PC-9 (cell line): Measurements from ENCODE around the gene TCEA3. TPM values are rescaled to one million over a fixed set of nuclear protein-coding genes. Genes with fewer than 3 reads are reported as not detected.

Experiments
- BruUV-seq: library from RNA; stranded (reverse); fragments of 400-500 nt; replicated peaks from 2 replicates; lab custom pipeline; 2021; lab: Mats Ljungman, UMichigan
- CTCF ChIA-PET: fragments of 300-600 bp; sonication (Branson Sonifier 250); formaldehyde crosslinking; loops from one replicate; lab custom pipeline; 2022; ENCODE audit warnings: antibody characterized with exemption; lab: Charles Lee
- POLR2A ChIA-PET: fragments of 300-600 bp; sonication (Branson Sonifier 250); formaldehyde crosslinking; loops from one replicate; lab custom pipeline; 2022; ENCODE audit warnings: antibody characterized with exemption; ENCODE audit not compliant: unreplicated experiment; lab: Charles Lee
- DNase-seq, 2 experiments: peaks; one replicate each; pipeline versions ENCODE4 v3.0.0 to v3.0.0-alpha.2; 2015 to 2022; ENCODE audit warnings: mixed read lengths in 1 of 2
- H2AFZ ChIP-seq: fragments of 200-600 bp; sonication (generic); 2 replicates; pipeline ENCODE4 v1.8.1; 2017; ENCODE audit warnings: antibody characterized with exemption
- H3F3A ChIP-seq: fragments of 200-600 bp; sonication (generic); 2 replicates; pipeline ENCODE4 v1.8.1; 2017; ENCODE audit warnings: antibody characterized with exemption, mild to moderate bottlenecking, low read depth; ENCODE audit not compliant: insufficient read depth
- H3K27ac ChIP-seq: fragments of 200-600 bp; sonication (generic); 2 replicates; pipeline ENCODE4 v1.6.1; 2016; ENCODE audit warnings: mixed run types
- H3K27me3 ChIP-seq: fragments of 200-600 bp; sonication (generic); 2 replicates; pipeline ENCODE4 v1.6.1; 2016; ENCODE audit warnings: low read depth, mixed run types; ENCODE audit not compliant: insufficient read depth
- H3K36me3 ChIP-seq: fragments of 200-600 bp; sonication (generic); 2 replicates; pipeline ENCODE4 v1.6.1; 2016; ENCODE audit warnings: low read depth, mixed run types
- H3K4me1 ChIP-seq: fragments of 200-600 bp; sonication (generic); replicated peaks from 2 replicates; pipeline ENCODE4 v1.6.1; 2016; ENCODE audit warnings: mixed run types; ENCODE audit not compliant: insufficient read depth
- H3K4me2 ChIP-seq: fragments of 200-600 bp; sonication (generic); 2 replicates; pipeline ENCODE4 v1.6.1; 2017; ENCODE audit warnings: mixed run types
- H3K4me3 ChIP-seq: fragments of 200-600 bp; sonication (generic); 2 replicates; pipeline ENCODE4 v1.6.1; 2016; ENCODE audit warnings: mixed run types
- H3K79me2 ChIP-seq: fragments of 200-600 bp; sonication (generic); 2 replicates; pipeline ENCODE4 v1.6.1; 2017; ENCODE audit warnings: low read depth, mixed run types
- H3K9me2 ChIP-seq: fragments of 200-600 bp; sonication (generic); 2 replicates; pipeline ENCODE4 v1.8.1; 2017; ENCODE audit warnings: mild to moderate bottlenecking; ENCODE audit not compliant: insufficient read depth
- H3K9me3 ChIP-seq: fragments of 200-600 bp; sonication (generic); 2 replicates; pipeline ENCODE4 v1.8.1; 2016; ENCODE audit warnings: low read depth; ENCODE audit not compliant: insufficient read depth
- H4K20me1 ChIP-seq: fragments of 200-600 bp; sonication (generic); 2 replicates; pipeline ENCODE4 v1.8.1; 2017; ENCODE audit not compliant: insufficient read depth
- EZH2 ChIP-seq: fragments of 200-600 bp; sonication (generic); IDR thresholded peaks from 2 replicates; pipeline ENCODE4 v1.8.0; 2017; ENCODE audit warnings: antibody characterized with exemption, low read depth
- intact Hi-C: fragments of 100-400 bp; cut with micrococcal nuclease; formaldehyde crosslinking; loops from one replicate; pipeline ENCODE4 v1.10.0; 2022; ENCODE audit not compliant: unreplicated experiment
- total RNA-seq: library from RNA; stranded (reverse); gene quantifications from 2 replicates; pipeline ENCODE4 v1.2.3, GENCODE V29; 2021
- TF ChIP-seq, protein P1 (sequence below): fragments of 200-600 bp; sonication (generic); conservative IDR thresholded peaks from 2 replicates; pipeline ENCODE4 v1.6.1; 2017; ENCODE audit warnings: mixed run types, antibody characterized with exemption, mild to moderate bottlenecking, moderate library complexity

Gene TCEA3
- total RNA-seq, 1 experiment from 2014 or later: 2.7 TPM

DNA sequence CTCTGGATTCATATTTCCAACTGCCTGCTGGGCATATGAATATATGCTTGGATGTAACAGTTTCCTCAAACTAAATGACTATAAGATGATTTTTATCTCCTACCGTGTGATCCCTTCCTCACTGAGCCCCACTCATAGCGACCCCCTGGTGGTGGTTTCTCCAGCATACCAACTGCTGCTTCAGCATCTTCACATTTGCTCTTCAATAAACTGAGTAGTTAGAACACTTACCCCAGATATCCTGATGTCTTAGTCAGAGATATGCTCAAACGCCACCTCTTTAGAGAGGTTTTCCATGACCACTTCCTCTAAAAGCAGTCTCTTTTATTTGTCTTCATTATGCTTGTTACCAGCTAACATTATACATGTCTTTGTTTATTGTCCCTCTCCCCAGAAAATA, 70.3 kb downstream of the TCEA3 start:
- no peaks in the 10 kb centered on the region for H4K20me1 ChIP-seq
- no peak overlapping the region for H2AFZ ChIP-seq
- no peaks in the 10 kb centered on the region for H3K9me2 ChIP-seq
- H3K27ac ChIP-seq: no peak overlapping the region
- DNase-seq: no peak
- ChIA-PET POLR2A (no interaction called here), CTCF (no interaction called here)
- H3K27me3 ChIP-seq: no peaks in the 10 kb centered on the region
- no peak overlapping the region for H3K4me2 ChIP-seq
- BruUV-seq: no TSS peak
- intact Hi-C loops: no loop called here
- no peak for TF ChIP-seq EZH2
- TF ChIP-seq, protein P1, sequence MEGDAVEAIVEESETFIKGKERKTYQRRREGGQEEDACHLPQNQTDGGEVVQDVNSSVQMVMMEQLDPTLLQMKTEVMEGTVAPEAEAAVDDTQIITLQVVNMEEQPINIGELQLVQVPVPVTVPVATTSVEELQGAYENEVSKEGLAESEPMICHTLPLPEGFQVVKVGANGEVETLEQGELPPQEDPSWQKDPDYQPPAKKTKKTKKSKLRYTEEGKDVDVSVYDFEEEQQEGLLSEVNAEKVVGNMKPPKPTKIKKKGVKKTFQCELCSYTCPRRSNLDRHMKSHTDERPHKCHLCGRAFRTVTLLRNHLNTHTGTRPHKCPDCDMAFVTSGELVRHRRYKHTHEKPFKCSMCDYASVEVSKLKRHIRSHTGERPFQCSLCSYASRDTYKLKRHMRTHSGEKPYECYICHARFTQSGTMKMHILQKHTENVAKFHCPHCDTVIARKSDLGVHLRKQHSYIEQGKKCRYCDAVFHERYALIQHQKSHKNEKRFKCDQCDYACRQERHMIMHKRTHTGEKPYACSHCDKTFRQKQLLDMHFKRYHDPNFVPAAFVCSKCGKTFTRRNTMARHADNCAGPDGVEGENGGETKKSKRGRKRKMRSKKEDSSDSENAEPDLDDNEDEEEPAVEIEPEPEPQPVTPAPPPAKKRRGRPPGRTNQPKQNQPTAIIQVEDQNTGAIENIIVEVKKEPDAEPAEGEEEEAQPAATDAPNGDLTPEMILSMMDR: no peak
- no peaks in the 10 kb centered on the region for H3F3A ChIP-seq
- H3K4me3 ChIP-seq: no peak overlapping the region
- no peaks in the 10 kb centered on the region for H3K79me2 ChIP-seq
- no peaks in the 10 kb centered on the region; the same call in 1 of the 2 replicates for H3K9me3 ChIP-seq
- no peaks in the 10 kb centered on the region for H3K36me3 ChIP-seq
- no peaks in the 10 kb centered on the region for H3K4me1 ChIP-seq

DNA sequence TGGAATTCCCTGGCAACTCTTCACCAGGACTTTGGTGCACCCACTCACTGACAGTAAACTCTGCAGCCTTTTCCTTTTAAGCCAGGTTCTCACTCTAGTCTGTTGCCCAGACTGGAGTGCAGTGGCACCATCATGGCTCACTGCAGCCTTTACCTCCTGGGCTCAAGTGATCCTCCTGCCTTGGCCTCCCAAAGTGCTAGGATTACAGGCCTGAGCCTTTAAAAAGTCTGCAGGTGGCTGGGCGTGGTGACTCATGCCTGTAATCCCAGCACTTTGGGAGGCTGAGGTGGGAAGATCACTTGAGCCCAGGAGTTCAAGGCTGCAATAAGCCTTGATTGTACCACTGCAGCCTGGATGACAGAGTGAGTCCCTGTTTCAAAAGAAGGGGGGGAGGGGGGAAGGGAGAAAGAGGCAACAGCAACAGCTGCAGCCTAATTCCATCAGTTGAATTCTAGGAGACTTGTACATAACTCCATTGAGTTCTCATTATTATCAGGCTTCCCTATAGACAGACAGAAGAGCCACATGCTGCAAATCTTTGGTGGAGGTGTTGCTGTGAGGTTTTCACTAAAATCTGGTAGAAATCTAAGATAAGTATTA, 72.4 kb downstream of the TCEA3 start:
- Histone ChIP-seq H3K36me3 (no peaks in the 10 kb centered on the region), H3K79me2 (no peaks in the 10 kb centered on the region), H3K9me2 (no peaks in the 10 kb centered on the region), H3K4me1 (no peaks in the 10 kb centered on the region), H2AFZ (no peak overlapping the region), H3K4me3 (no peak overlapping the region), H3K9me3 (no peaks in the 10 kb centered on the region), H3K27me3 (no peaks in the 10 kb centered on the region), H3F3A (no peaks in the 10 kb centered on the region), H3K4me2 (no peak overlapping the region), H4K20me1 (no peaks in the 10 kb centered on the region), H3K27ac (no peak overlapping the region)
- CTCF ChIA-PET: no interaction called here
- no peak for DNase-seq
- intact Hi-C loops: no loop called here
- no TSS peak for BruUV-seq
- TF ChIP-seq EZH2: no peak
- TF ChIP-seq, protein P1: no peak
- POLR2A ChIA-PET: no interaction called here

DNA sequence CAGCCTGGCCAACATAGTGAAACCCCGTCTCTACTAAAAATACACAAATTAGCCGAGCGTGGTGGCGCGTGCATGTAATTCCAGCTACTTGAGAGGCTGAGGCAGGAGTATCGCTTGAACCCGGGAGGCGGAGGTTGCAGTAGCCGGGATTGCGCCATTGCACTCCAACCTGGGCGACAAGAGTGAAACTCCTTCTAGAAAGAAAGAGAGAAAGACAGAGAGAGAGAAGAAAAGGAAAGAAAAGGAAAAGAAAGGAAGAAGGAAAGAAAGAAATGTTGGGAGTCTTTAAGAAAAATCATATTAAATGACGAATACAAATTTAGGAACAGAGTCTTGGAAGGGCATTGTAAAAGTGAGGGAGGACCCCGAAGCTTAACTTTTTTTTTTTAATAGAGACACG, 78.6 kb downstream of the TCEA3 start:
- ChIA-PET CTCF (interaction anchor here (0.6 to 0.7 kb wide), 2 partner anchors 45 to 93 kb away, joined by 3 to 4 read pairs; no protein-coding TSS in a partner anchor), POLR2A (no interaction called here)
- Histone ChIP-seq H4K20me1 (peaks cover 23% of the 10 kb centered on the region), H3K4me2 (no peak overlapping the region), H3K9me3 (no peaks in the 10 kb centered on the region), H3K9me2 (no peaks in the 10 kb centered on the region), H2AFZ (no peak overlapping the region), H3K27me3 (no peaks in the 10 kb centered on the region), H3K27ac (no peak overlapping the region), H3K36me3 (peaks cover 5% of the 10 kb centered on the region; the same call in 1 of the 2 replicates), H3K4me1 (peaks cover 25% of the 10 kb centered on the region), H3F3A (peaks cover 15% of the 10 kb centered on the region), H3K79me2 (peaks cover 32% of the 10 kb centered on the region), H3K4me3 (no peak overlapping the region)
- intact Hi-C loops: loop anchor here (2.0 kb wide), 1 partner anchor 133 kb away; no protein-coding TSS in a partner anchor
- no peak for DNase-seq
- TF ChIP-seq, protein P1: no peak
- TF ChIP-seq EZH2: no peak
- BruUV-seq: no TSS peak
